Astrocyte (in vitro differentiated cells and primary cell): Measurements from ENCODE around the gene FLOT2.

Experiments
- EZH2 ChIP-seq: IDR thresholded peaks from 2 replicates; pipeline ENCODE4 v1.6.1; 2012; ENCODE audit warnings: mild to moderate bottlenecking, low read length, inconsistent platforms; ENCODE audit not compliant: insufficient read depth
- TF ChIP-seq, protein P1 (sequence below): IDR thresholded peaks from 2 replicates; pipeline ENCODE4 v1.5.1; 2011; ENCODE audit warnings: low read depth, mild to moderate bottlenecking, inconsistent platforms, low read length, moderate library complexity; ENCODE audit not compliant: insufficient read depth

DNA sequence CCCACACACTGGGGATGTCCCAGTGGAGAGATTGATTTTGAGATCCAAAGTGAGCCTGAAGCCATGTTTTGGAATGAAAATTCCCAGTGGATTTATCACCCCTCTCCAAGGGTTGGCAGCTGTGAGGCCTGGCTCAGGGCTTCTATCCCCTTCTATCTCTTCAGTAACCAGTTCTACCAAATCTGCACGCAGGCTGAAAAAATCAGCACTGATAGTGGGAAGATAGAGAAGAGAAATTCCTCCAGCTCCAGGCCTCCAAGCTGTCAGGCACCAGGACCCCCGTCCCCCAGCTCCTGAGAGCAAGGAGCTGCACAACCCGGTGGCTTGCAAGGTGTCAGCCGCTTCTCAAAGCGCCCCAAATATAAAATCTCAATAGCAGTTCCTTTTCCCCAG is 1.0 kb downstream of the FLOT2 start:
- TF ChIP-seq, protein P1, sequence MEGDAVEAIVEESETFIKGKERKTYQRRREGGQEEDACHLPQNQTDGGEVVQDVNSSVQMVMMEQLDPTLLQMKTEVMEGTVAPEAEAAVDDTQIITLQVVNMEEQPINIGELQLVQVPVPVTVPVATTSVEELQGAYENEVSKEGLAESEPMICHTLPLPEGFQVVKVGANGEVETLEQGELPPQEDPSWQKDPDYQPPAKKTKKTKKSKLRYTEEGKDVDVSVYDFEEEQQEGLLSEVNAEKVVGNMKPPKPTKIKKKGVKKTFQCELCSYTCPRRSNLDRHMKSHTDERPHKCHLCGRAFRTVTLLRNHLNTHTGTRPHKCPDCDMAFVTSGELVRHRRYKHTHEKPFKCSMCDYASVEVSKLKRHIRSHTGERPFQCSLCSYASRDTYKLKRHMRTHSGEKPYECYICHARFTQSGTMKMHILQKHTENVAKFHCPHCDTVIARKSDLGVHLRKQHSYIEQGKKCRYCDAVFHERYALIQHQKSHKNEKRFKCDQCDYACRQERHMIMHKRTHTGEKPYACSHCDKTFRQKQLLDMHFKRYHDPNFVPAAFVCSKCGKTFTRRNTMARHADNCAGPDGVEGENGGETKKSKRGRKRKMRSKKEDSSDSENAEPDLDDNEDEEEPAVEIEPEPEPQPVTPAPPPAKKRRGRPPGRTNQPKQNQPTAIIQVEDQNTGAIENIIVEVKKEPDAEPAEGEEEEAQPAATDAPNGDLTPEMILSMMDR: no peak
- TF ChIP-seq EZH2: no peak
